ENCODE measurements around the gene DCXR. TPM values are rescaled to one million over a fixed set of nuclear protein-coding genes. Genes with fewer than 3 reads are reported as not detected.

DCXR gene
- total and polyA plus RNA-seq, 12 donors = 155 to 387 (median 195) TPM

DNA sequence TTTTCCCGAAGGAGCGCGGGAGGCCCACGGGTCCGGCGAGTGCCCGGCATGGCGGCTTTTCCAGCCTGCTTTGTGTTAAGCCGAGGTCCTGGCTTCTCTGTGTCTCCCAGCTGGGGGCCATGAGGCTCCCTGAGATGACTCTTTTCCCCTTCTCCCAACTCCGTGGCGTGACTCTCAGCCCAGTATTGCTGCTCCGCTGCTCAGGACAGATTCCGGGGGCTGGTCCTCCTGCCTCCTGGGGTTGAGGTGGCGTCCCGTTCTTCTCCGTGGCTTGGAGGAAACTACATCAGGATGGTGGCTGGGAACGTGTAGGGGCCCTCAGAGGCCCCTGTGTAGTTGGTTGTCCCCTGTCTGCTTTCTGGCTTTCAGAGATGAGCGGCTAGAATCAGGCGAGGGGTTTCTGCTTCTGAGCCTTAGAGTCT is 15.2 kb upstream of the DCXR start:
- DNase-seq (no peak), ATAC-seq (no peak)
- H3K4me3 ChIP-seq = peak overlapping the region; percentile 46 to 97 (median 83)
- TF ChIP-seq, protein P1, sequence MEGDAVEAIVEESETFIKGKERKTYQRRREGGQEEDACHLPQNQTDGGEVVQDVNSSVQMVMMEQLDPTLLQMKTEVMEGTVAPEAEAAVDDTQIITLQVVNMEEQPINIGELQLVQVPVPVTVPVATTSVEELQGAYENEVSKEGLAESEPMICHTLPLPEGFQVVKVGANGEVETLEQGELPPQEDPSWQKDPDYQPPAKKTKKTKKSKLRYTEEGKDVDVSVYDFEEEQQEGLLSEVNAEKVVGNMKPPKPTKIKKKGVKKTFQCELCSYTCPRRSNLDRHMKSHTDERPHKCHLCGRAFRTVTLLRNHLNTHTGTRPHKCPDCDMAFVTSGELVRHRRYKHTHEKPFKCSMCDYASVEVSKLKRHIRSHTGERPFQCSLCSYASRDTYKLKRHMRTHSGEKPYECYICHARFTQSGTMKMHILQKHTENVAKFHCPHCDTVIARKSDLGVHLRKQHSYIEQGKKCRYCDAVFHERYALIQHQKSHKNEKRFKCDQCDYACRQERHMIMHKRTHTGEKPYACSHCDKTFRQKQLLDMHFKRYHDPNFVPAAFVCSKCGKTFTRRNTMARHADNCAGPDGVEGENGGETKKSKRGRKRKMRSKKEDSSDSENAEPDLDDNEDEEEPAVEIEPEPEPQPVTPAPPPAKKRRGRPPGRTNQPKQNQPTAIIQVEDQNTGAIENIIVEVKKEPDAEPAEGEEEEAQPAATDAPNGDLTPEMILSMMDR (IDR thresholded peaks at IDR 0.05) = no peak
- H3K27ac ChIP-seq = peak overlapping the region in 6 of 10 donors; percentile 22 to 78 (median 64)
- intact Hi-C loops (cut with DNase I) = loop anchor here in 1 of 10 donors (5.0 kb wide), 1 partner anchor 45 kb away; the partner anchor contains the start of gene FASN
- no peaks in the 10 kb centered on the region for H3K27me3 ChIP-seq
- H3K36me3 ChIP-seq = peaks cover 3 to 72% (median 25%) of the 10 kb centered on the region in 9 donors
- no peaks in the 10 kb centered on the region for H3K9me3 ChIP-seq
- H3K4me1 ChIP-seq = peaks cover 12 to 39% (median 28%) of the 10 kb centered on the region in 9 donors
- WGBS, 2 donors = 23 to 27% methylated on average over 18 to 19 of the region's 19 CpGs

DNA sequence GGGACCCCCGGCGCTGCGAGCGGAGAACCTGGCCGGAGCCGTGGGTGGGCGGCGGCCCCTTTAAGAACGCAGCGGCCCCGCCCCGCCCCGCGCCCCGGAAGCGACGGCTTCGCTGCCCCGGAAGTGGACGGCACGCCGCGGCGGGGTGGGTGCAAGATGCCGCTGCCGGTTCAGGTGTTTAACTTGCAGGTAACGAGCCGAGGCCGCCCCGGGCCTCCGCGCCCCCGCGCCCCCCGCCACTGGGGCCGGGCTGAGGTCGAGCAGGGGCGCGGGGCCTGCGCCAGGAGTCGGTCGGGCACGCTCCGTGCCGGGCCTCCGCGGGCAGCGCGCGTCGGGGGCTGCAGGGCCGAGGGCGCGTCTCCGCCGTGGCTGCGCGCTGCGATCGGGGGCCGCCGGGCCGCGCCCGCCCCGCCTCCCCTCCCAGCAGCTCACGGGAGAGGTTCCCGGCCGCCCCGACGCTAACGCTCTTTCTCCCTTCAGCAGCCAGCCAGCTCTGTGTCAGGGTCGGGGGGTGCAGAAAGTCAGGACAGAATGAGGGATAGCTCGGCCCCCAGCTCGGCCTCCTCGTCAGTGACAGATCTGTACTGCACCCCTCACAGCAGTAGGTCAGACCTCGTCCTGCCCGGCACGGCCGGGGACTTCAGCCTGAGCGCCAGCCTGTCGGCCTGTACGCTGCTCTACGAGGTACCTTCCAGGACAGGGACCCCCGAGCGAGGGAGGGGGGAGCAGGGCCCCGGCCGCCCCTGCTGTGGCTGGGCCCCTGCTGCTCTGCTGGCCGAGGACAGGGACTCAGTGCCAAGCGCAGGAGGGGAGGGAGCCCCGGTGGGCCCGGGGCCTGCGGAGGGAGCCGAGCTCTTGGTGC is 14.5 kb upstream of the DCXR start, which contains the start of the genes GPS1 and RFNG:
Gene GPS1, plus strand, starts transcription at position 123 of the 862 bp plus-strand sequence. Its CDS starts 34 bp downstream, at position 157.
Gene RFNG, minus strand, starts transcription at position 36 of the 862 bp plus-strand sequence. CDS start 45 bp downstream, outside the sequence.
- H3K27ac ChIP-seq = peak within 1 kb of the TSS in 9 of 10 donors; percentile 15 to 85 (median 71)
- intact Hi-C loops (cut with DNase I) = loop anchor here in 1 of 10 donors (5.0 kb wide), 1 partner anchor 45 kb away; the partner anchor contains the start of gene FASN
- TF ChIP-seq, protein P1 (IDR thresholded peaks at IDR 0.05) = no peak
- peaks cover 3 to 72% (median 19%) of the 10 kb centered on the region in 9 donors for H3K36me3 ChIP-seq
- DNase-seq (peak; percentile 69 to 84), ATAC-seq (peak; percentile 27 to 82 (median 70))
- H3K4me1 ChIP-seq = peaks cover 12 to 39% (median 28%) of the 10 kb centered on the region in 9 donors
- peak within 1 kb of the TSS; percentile 73 to 97 (median 84) for H3K4me3 ChIP-seq
- H3K9me3 ChIP-seq = no peaks in the 10 kb centered on the region
- H3K27me3 ChIP-seq = no peaks in the 10 kb centered on the region
- WGBS, 2 donors = 1% methylated on average over 78 to 94 of the region's 94 CpGs

DNA sequence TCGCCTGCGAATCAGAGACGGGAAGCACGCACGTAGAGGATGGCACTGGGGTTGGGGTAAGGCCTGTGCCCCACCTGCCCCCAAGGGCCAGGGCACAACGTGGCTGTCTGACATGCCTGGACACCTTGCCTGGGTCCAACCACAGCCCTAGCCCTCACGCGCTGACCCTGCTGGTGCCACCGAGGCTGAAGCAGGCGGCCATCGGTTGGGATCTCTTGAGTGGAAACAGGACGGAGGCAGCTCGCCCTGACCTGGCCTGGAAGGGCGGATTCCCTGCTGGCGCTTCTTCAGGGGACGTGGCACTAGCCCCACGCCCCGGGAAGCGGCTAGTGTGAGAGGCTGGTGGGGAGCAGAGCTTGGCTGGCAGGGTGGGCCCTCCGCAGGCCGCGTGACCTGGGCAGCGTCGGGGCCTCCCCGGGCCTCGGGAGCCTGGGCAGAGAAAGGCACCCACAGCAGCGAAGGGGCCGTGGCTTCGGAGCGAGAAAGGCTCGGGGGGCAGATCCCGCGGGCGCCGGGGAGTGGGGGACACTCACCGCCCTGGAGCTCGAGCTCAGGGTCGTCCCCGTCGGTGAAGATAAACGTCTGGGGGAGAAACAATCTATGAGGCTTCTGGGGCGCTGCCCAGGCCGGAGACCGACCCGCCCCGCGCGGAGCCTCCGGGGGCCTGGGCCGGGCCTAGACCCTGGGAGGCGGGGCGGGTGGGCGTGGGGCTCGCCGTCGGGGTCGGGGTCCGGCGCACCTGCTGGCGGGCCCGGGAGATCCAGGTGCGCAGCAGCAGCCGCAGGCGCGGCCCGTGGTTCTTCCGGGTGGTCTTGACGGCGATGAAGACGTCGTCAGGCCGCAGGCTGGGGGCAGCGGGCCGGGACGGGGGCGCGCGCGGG is 13.5 kb upstream of the DCXR start:
- H3K36me3 ChIP-seq = peaks cover 3 to 66% (median 18%) of the 10 kb centered on the region in 9 donors
- intact Hi-C loops (cut with DNase I) = loop anchor here in 1 of 10 donors (5.0 kb wide), 1 partner anchor 46 kb away; the partner anchor contains the start of gene FASN
- no peak for DNase-seq

More for the DNA sequence above, 13.5 kb upstream of the DCXR start:
- WGBS, 2 donors = 14 to 17% methylated on average over 59 to 79 of the region's 79 CpGs
- Histone ChIP-seq H3K27me3 (no peaks in the 10 kb centered on the region), H3K9me3 (no peaks in the 10 kb centered on the region), H3K27ac (peak overlapping the region in 8 of 10 donors; percentile 12 to 85 (median 66)), H3K4me3 (peak overlapping the region; percentile 73 to 97 (median 84)), H3K4me1 (peaks cover 12 to 39% (median 28%) of the 10 kb centered on the region in 9 donors)
- TF ChIP-seq, protein P1 (IDR thresholded peaks at IDR 0.05) = no peak
- peak in 2 of 8 donors; percentile 14 to 21 for ATAC-seq
